BLaER1 treated with 17β-estradiol and CSF1 and Interleukin-3, amounts not matched to agents 10 nM and 100 nM (cell line): ENCODE measurements around the gene GLDC.

Experiments used
- H3K27ac ChIP-seq, 11 experiments: shearing (Covaris generic); formaldehyde crosslinking; 2 replicates each; pipeline ENCODE4 v1.8.1; 2022
- H3K27me3 ChIP-seq, 11 experiments: shearing (Covaris generic); formaldehyde crosslinking; 2 replicates each; pipeline ENCODE4 v1.8.1; 2022
- H3K36me3 ChIP-seq, 11 experiments: shearing (Covaris generic); formaldehyde crosslinking; 2 replicates each; pipeline ENCODE4 v1.8.1; 2022
- H3K4me1 ChIP-seq, 10 experiments: shearing (Covaris generic); formaldehyde crosslinking; 2 replicates each; pipeline ENCODE4 v1.8.1; 2022
- H3K4me2 ChIP-seq, 11 experiments: shearing (Covaris generic); formaldehyde crosslinking; 2 replicates each; pipeline ENCODE4 v1.8.1; 2022
- H3K4me3 ChIP-seq, 10 experiments: shearing (Covaris generic); formaldehyde crosslinking; 2 replicates each; pipeline ENCODE4 v1.8.1; 2022
- H3K9ac ChIP-seq, 11 experiments: shearing (Covaris generic); formaldehyde crosslinking; 2 replicates each; pipeline ENCODE4 v1.8.1; 2022
- H3K9me3 ChIP-seq, 11 experiments: shearing (Covaris generic); formaldehyde crosslinking; replicated peaks in 1 of 11; 2 replicates each; pipeline ENCODE4 v1.8.1; 2022
- H4K20me1 ChIP-seq, 11 experiments: shearing (Covaris generic); formaldehyde crosslinking; 2 replicates each; pipeline ENCODE4 v1.8.1; 2022
- Cebpa-rat ChIP-seq, 11 experiments: shearing (Covaris generic); IDR thresholded peaks; 2 replicates each; pipeline ENCODE4 v1.8.1; 2022

GLDC gene

DNA sequence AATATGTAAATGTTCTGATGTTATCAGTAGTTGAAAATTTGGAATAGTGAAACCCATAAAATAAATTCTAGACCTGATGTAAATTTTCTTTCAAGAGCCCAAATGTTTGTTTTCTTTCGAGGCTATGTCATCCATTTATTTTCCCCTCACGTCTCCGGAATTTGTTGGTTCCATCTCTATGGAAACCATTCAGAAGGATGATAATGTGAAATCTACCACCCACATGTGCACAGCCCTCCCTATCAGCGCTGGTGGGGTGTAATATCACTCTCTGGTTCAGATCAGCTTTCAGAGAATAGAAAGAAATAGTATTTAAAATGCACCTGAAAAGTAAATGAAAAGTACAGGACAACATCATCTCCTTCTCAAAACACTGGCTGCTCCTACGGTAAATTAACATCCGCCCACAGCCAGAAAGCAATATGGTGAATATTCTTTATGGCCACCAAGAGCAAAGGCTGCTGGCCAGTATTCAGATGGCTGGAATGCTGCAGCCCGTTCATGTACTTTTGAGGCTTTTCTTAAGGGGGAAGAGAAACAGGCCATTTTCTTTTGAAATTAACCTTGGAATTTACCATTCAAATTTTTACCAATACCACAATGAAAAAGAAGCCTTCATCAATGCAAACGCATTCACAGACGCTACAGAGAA, 28.5 kb downstream of the GLDC start:
- no peak overlapping the region for H3K4me2 ChIP-seq
- H4K20me1 ChIP-seq = no peaks in the 10 kb centered on the region
- no peak for TF ChIP-seq Cebpa-rat (IDR thresholded peaks at IDR 0.05)
- H3K36me3 ChIP-seq = no peaks in the 10 kb centered on the region
- H3K9ac ChIP-seq = no peak overlapping the region
- H3K27ac ChIP-seq = no peak overlapping the region
- no peaks in the 10 kb centered on the region for H3K4me1 ChIP-seq
- H3K9me3 ChIP-seq = peaks cover 0 to 13% (median 8%) of the 10 kb centered on the region in 11 experiments; a peak in 12 of 22 replicates
- no peak overlapping the region for H3K4me3 ChIP-seq
- no peaks in the 10 kb centered on the region for H3K27me3 ChIP-seq

DNA sequence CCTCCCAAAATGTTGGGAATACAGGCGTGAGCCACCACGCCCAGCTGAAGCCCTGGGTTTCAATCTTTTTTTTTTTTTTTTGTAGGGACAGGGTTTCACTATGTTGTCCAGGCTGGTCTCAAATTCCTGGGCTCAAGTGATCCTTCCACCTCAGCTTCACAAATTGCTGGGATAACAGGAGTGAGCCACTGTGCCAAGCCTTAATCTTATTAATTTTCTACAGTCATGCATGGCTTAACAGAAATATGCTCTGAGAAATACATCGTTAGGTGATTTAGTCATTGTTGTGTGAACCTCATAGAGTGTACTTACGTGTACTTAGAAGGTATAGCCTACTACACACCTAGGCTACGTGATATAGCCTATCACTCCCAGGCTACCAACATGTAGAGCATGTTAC, 31.0 kb downstream of the GLDC start:
- H3K9ac ChIP-seq = no peak overlapping the region
- no peak overlapping the region for H3K27ac ChIP-seq
- no peaks in the 10 kb centered on the region for H3K4me1 ChIP-seq
- H3K36me3 ChIP-seq = no peaks in the 10 kb centered on the region
- no peak for TF ChIP-seq Cebpa-rat (IDR thresholded peaks at IDR 0.05)
- no peak overlapping the region for H3K4me3 ChIP-seq
- no peaks in the 10 kb centered on the region for H4K20me1 ChIP-seq
- H3K4me2 ChIP-seq = no peak overlapping the region
- H3K9me3 ChIP-seq = no peaks in the 10 kb centered on the region
- no peaks in the 10 kb centered on the region for H3K27me3 ChIP-seq

- no peak for TF ChIP-seq Cebpa-rat (IDR thresholded peaks at IDR 0.05)
- no peaks in the 10 kb centered on the region for H3K36me3 ChIP-seq
- H3K4me2 ChIP-seq = no peak overlapping the region
- H3K9me3 ChIP-seq = no peaks in the 10 kb centered on the region; a peak in 1 of 22 replicates
- no peak overlapping the region for H3K4me3 ChIP-seq
- no peak overlapping the region for H3K27ac ChIP-seq
- no peaks in the 10 kb centered on the region for H4K20me1 ChIP-seq
- H3K9ac ChIP-seq = no peak overlapping the region
- no peaks in the 10 kb centered on the region for H3K4me1 ChIP-seq
- no peaks in the 10 kb centered on the region for H3K27me3 ChIP-seq
These were observed 33.7 kb downstream of the GLDC start for GRCh38 chr9:6611865-6612264.

- Histone ChIP-seq H3K27me3 (no peaks in the 10 kb centered on the region), H4K20me1 (no peaks in the 10 kb centered on the region), H3K36me3 (no peaks in the 10 kb centered on the region), H3K4me3 (no peak overlapping the region), H3K9me3 (no peaks in the 10 kb centered on the region; a peak in 1 of 22 replicates), H3K4me2 (no peak overlapping the region), H3K4me1 (peaks cover 6 to 14% (median 12%) of the 10 kb centered on the region in 10 experiments), H3K9ac (no peak overlapping the region), H3K27ac (no peak overlapping the region)
- no peak for TF ChIP-seq Cebpa-rat (IDR thresholded peaks at IDR 0.05)
These were observed 35.5 kb downstream of the GLDC start for GRCh38 chr9:6610073-6610472.

DNA sequence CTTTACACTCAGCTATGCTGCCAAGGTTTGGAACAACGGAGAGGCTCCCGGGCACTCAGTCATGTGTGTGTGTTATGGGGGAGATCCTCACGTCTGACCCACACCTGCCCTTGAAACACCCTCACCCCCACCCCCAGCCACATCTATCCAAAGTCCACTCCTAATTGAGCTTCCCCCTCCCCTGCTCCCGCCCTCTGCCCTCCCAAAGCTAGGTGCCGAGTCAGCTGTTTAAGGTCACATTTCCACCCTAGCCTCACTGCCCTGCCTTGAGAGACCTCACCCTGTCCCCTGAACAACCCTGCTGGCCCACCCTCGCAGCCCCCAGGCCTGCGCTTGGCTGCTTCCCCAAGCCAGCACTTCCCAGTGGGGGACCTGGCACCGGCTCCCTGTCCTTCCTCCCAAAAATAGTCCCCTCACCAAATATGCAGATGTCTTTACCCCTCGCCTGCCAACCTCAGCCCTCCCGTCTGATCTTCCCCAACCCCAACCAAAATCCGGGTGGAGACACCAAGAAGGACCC, 36.0 kb downstream of the GLDC start:
- TF ChIP-seq Cebpa-rat (IDR thresholded peaks at IDR 0.05) = no peak

DNA sequence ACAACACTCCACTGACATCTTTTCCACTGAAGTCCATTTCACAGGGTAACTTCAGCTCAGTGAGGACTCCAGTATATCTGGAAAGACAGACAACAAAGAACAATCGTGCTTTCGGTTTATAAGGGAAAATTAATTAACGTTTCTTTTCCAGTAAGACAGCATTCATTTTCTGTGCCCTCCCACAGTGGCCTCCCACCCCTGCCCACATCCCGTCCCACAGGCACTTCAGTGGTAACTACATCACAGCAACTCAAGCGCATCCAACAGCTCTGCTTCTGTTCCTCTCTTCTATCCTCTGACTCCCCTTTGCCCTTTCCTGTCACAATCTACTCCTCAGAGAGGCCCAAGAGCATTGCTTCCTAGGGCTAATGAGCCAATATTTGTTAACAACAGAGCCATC, 40.3 kb downstream of the GLDC start:
- peaks cover 0 to 23% (median 18%) of the 10 kb centered on the region in 11 experiments; a peak in 15 of 22 replicates for H3K36me3 ChIP-seq
- peak in 2 of 11 experiments; percentile 23 to 30; a peak in 1 of 22 replicates for TF ChIP-seq Cebpa-rat (IDR thresholded peaks at IDR 0.05)
- no peaks in the 10 kb centered on the region for H3K27me3 ChIP-seq
- H3K4me3 ChIP-seq = peak overlapping the region in 8 of 10 experiments; percentile 47 to 68 (median 61); a peak in 17 of 20 replicates
- H3K4me1 ChIP-seq = peaks cover 14 to 30% (median 27%) of the 10 kb centered on the region in 10 experiments
- peak overlapping the region in 9 of 11 experiments; percentile 41 to 82 (median 67); a peak in 17 of 22 replicates for H3K9ac ChIP-seq
- H3K9me3 ChIP-seq = no peaks in the 10 kb centered on the region; a peak in 1 of 22 replicates
- H3K27ac ChIP-seq = peak overlapping the region in 9 of 11 experiments; percentile 51 to 86 (median 78); a peak in 18 of 22 replicates
- no peaks in the 10 kb centered on the region for H4K20me1 ChIP-seq
- H3K4me2 ChIP-seq = peak overlapping the region; percentile 56 to 93 (median 87)

More for the DNA sequence above, 36.0 kb downstream of the GLDC start:
- H3K9me3 ChIP-seq = no peaks in the 10 kb centered on the region; a peak in 1 of 22 replicates
- H3K9ac ChIP-seq = no peak overlapping the region
- no peak overlapping the region for H3K4me2 ChIP-seq
- H4K20me1 ChIP-seq = no peaks in the 10 kb centered on the region
- H3K4me3 ChIP-seq = no peak overlapping the region
- H3K4me1 ChIP-seq = peaks cover 11 to 19% (median 17%) of the 10 kb centered on the region in 10 experiments
- no peak overlapping the region for H3K27ac ChIP-seq
- H3K36me3 ChIP-seq = no peaks in the 10 kb centered on the region
- H3K27me3 ChIP-seq = no peaks in the 10 kb centered on the region

- Histone ChIP-seq H3K36me3 (peaks cover 0 to 71% (median 62%) of the 10 kb centered on the region in 11 experiments; a peak in 15 of 22 replicates), H3K27ac (no peak overlapping the region), H3K27me3 (no peaks in the 10 kb centered on the region), H3K9me3 (no peaks in the 10 kb centered on the region), H3K4me1 (peaks cover 11 to 22% (median 18%) of the 10 kb centered on the region in 10 experiments), H4K20me1 (no peaks in the 10 kb centered on the region), H3K4me3 (no peak overlapping the region), H3K4me2 (no peak overlapping the region), H3K9ac (no peak overlapping the region)
- TF ChIP-seq Cebpa-rat (IDR thresholded peaks at IDR 0.05) = no peak
These were observed 45.1 kb downstream of the GLDC start for GRCh38 chr9:6600426-6600825.

DNA sequence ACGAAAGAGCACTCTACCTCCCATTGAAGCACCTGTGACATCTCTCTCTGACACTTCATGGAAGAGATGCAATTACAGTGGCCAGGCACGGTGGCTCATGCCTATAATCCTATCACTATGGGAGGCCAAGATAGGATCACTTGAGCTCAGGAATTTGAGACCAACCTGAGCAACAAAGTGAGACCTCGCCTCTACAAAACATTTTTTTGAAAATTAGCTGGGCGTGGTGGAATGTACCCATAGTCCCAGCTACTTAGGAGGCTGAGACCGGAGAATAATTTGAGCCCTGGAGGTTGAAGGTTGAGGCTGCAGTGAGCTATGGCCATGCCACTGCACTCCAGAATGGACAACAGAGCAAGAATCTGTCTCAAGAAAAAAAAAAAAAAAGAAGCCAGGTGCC, 45.5 kb downstream of the GLDC start:
- H3K4me1 ChIP-seq = peaks cover 7 to 18% (median 15%) of the 10 kb centered on the region in 10 experiments
- no peaks in the 10 kb centered on the region for H3K27me3 ChIP-seq
- no peaks in the 10 kb centered on the region for H4K20me1 ChIP-seq
- H3K27ac ChIP-seq = no peak overlapping the region
- no peak for TF ChIP-seq Cebpa-rat (IDR thresholded peaks at IDR 0.05)
- H3K4me3 ChIP-seq = no peak overlapping the region
- H3K36me3 ChIP-seq = peaks cover 0 to 75% (median 63%) of the 10 kb centered on the region in 11 experiments; a peak in 15 of 22 replicates
- no peak overlapping the region for H3K9ac ChIP-seq
- no peaks in the 10 kb centered on the region for H3K9me3 ChIP-seq
- H3K4me2 ChIP-seq = no peak overlapping the region

- no peaks in the 10 kb centered on the region for H3K27me3 ChIP-seq
- 0 out of 20 replicates have a peak, but pooled peaks cover 0 to 10% (median 0%) of the 10 kb centered on the region in 10 experiments for H3K4me1 ChIP-seq
- TF ChIP-seq Cebpa-rat (IDR thresholded peaks at IDR 0.05) = no peak
- H4K20me1 ChIP-seq = no peaks in the 10 kb centered on the region
- no peak overlapping the region for H3K9ac ChIP-seq
- no peak overlapping the region for H3K4me2 ChIP-seq
- H3K27ac ChIP-seq = no peak overlapping the region
- peaks cover 0 to 92% (median 75%) of the 10 kb centered on the region in 11 experiments; a peak in 15 of 22 replicates for H3K36me3 ChIP-seq
- no peaks in the 10 kb centered on the region for H3K9me3 ChIP-seq
- H3K4me3 ChIP-seq = no peak overlapping the region
These were observed 47.2 kb downstream of the GLDC start for GRCh38 chr9:6598249-6598725.
